DMS79 treated with DMSO at 0.1 percent for 48 hours (cell line): ENCODE data around the gene PRDX5.
"Not testable (repeated sequence)": the region's sequence is repeated elsewhere in the genome, so short reads cannot be mapped to it uniquely, and the experiment has no call there.

Source experiments
- DNase-seq: peaks from one replicate; lab custom pipeline; 2025; lab: John Stamatoyannopoulos, UW

The PRDX5 gene

GRCh38 chr11:64305691-64306562 is 12.0 kb upstream of the PRDX5 start:
- peak; percentile 53 for DNase-seq

GRCh38 chr11:64306563-64306875 is 11.4 kb upstream of the PRDX5 start:
- DNase-seq = no peak

GRCh38 chr11:64306876-64307622 is 10.9 kb upstream of the PRDX5 start:
- DNase-seq = no peak

- DNase-seq = not testable (repeated sequence)
These were observed 10.1 kb upstream of the PRDX5 start for GRCh38 chr11:64307795-64308194.

GRCh38 chr11:64312947-64313346 is 5.0 kb upstream of the PRDX5 start:
- DNase-seq = no peak

- DNase-seq = no peak
These were observed 4.3 kb upstream of the PRDX5 start for GRCh38 chr11:64313491-64314145.

GRCh38 chr11:64314146-64314804 is 3.6 kb upstream of the PRDX5 start:
- no peak for DNase-seq

GRCh38 chr11:64314805-64315561 is 2.9 kb upstream of the PRDX5 start:
- DNase-seq = no peak

GRCh38 chr11:64315667-64316526 is 2.0 kb upstream of the PRDX5 start:
- DNase-seq = not testable (repeated sequence)

- DNase-seq = peak; percentile 45
These were observed 1.1 kb upstream of the PRDX5 start for GRCh38 chr11:64316672-64317324.

- DNase-seq = peak; percentile 98
These were observed 478 bp upstream of the PRDX5 start, which contains the start of gene TRMT112 for GRCh38 chr11:64317325-64317960. Gene TRMT112, minus strand, starts transcription at chr11:64317559. Its CDS starts 33 bp downstream, at chr11:64317526.

- DNase-seq = no peak
These were observed 1.1 kb downstream of the PRDX5 start for GRCh38 chr11:64318766-64319761.

- no peak for DNase-seq
These were observed 2.6 kb downstream of the PRDX5 start for GRCh38 chr11:64320556-64320955.

- no peak for DNase-seq
These were observed 3.1 kb downstream of the PRDX5 start for GRCh38 chr11:64321026-64321425.

- peak; percentile 79 for DNase-seq
These were observed 3.6 kb downstream of the PRDX5 start for GRCh38 chr11:64321533-64321932.

GRCh38 chr11:64322925-64323260 is 5.0 kb downstream of the PRDX5 start:
- no peak for DNase-seq

GRCh38 chr11:64323373-64323772 is 5.5 kb downstream of the PRDX5 start:
- no peak for DNase-seq

GRCh38 chr11:64323984-64324383 is 6.1 kb downstream of the PRDX5 start:
- DNase-seq = not testable (repeated sequence)
